CD4-positive, alpha-beta T cell treated with Interleukin-4 for 4 hours (primary cell): ENCODE measurements around the gene TXNDC16.
"Not testable (repeated sequence)": the region's sequence is repeated elsewhere in the genome, so short reads cannot be mapped to it uniquely, and the experiment has no call there.

Source experiments
- DNase-seq: peaks from one replicate; pipeline ENCODE4 v3.0.0-alpha.2; 2020

The TXNDC16 gene

GRCh38 chr14:52538623-52539022, 13.7 kb downstream of the TXNDC16 start:
- DNase-seq, result no peak

GRCh38 chr14:52536269-52536668, 16.0 kb downstream of the TXNDC16 start:
- no peak for DNase-seq

GRCh38 chr14:52531481-52531880, 20.8 kb downstream of the TXNDC16 start:
- DNase-seq, result no peak

GRCh38 chr14:52527052-52527451, 25.3 kb downstream of the TXNDC16 start:
- DNase-seq, result no peak

GRCh38 chr14:52522581-52523345, 29.5 kb downstream of the TXNDC16 start:
- no peak for DNase-seq

GRCh38 chr14:52522033-52522432, 30.3 kb downstream of the TXNDC16 start:
- DNase-seq, result no peak

GRCh38 chr14:52514046-52514811, 38.1 kb downstream of the TXNDC16 start:
- no peak for DNase-seq

- no peak for DNase-seq
These were observed 39.1 kb downstream of the TXNDC16 start for GRCh38 chr14:52513249-52513648.

- DNase-seq, result no peak
These were observed 57.9 kb downstream of the TXNDC16 start for GRCh38 chr14:52494444-52494843.

GRCh38 chr14:52485350-52485960, 66.8 kb downstream of the TXNDC16 start:
- no peak for DNase-seq

GRCh38 chr14:52481864-52482263, 70.4 kb downstream of the TXNDC16 start:
- no peak for DNase-seq

GRCh38 chr14:52473557-52473956, 78.7 kb downstream of the TXNDC16 start:
- peak; percentile 66 for DNase-seq

GRCh38 chr14:52472728-52473127, 79.6 kb downstream of the TXNDC16 start:
- no peak for DNase-seq

GRCh38 chr14:52472251-52472650, 80.1 kb downstream of the TXNDC16 start:
- not testable (repeated sequence) for DNase-seq

GRCh38 chr14:52467515-52468266, 84.6 kb downstream of the TXNDC16 start:
- no peak for DNase-seq

GRCh38 chr14:52464175-52464574, 88.1 kb downstream of the TXNDC16 start:
- DNase-seq, result no peak

- no peak for DNase-seq
These were observed 88.9 kb downstream of the TXNDC16 start for GRCh38 chr14:52463375-52463774.

- no peak for DNase-seq
These were observed 90.6 kb downstream of the TXNDC16 start for GRCh38 chr14:52461721-52462120.

GRCh38 chr14:52458721-52459085, 93.6 kb downstream of the TXNDC16 start:
- no peak for DNase-seq

- no peak for DNase-seq
These were observed 94.9 kb downstream of the TXNDC16 start for GRCh38 chr14:52457411-52457810.

GRCh38 chr14:52455291-52456088, 96.8 kb downstream of the TXNDC16 start:
- no peak for DNase-seq

- DNase-seq, result no peak
These were observed 105.1 kb downstream of the TXNDC16 start for GRCh38 chr14:52447236-52447635.
